Endometrium (tissue), 2 donors: ENCODE data around the gene SHROOM2.
A peak's percentile ranks its signal among the peaks of the same experiment; 100 is the strongest.

ENCODE experiments used
- FAIRE-seq: peaks from 2 replicates; lab custom pipeline; 2012; peaks lifted over from hg19 to GRCh38; lab: Jason Lieb, UNC
- donor health status: control.
- donor health status: control.

The SHROOM2 gene

DNA sequence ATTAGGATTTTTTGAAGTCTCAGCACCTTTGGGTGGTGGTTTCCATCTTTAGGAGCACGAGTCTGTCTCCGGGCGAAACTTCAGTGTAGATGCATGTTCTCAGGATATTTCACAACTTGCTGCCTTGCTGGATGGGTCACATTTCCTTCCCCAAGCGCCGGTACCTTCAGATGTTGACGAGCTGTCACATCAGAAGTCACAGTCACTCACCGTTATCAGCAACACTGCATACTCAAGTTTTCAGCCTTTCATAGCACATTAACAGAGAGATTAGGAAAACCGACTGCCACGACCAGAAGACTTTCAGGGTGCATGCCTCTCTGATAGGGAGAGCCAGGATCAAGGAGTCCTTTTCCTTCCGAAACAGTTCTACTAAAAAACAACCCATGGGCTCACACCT lies 77.8 kb downstream of the SHROOM2 start:
- no peak for FAIRE-seq

- no peak for FAIRE-seq
Observed at GRCh38 chrX:9865804-9866472, 79.7 kb downstream of the SHROOM2 start.

- no peak for FAIRE-seq
Observed at GRCh38 chrX:9866633-9867032, 80.4 kb downstream of the SHROOM2 start.

DNA sequence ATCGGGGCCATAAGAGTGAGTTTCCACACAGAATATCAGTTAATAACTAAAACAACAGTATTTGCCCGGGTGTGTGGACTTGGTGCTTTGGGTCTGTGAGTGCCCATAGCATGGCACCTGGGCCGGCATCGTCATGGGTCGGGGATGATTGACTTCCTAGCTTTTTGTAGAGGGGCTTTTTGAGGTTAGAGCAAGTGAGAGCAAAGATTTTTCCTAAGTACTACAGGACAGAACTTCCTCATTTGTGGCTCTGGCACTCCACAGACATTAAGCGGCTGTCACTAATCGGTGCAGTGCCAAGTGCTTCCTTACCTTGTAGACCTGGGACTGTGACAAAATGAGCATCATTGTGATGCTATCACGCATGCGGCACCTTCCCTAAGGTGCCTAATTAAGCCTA lies 81.0 kb downstream of the SHROOM2 start:
- no peak for FAIRE-seq

- no peak for FAIRE-seq
Observed at GRCh38 chrX:9867753-9868152, 81.5 kb downstream of the SHROOM2 start.

DNA sequence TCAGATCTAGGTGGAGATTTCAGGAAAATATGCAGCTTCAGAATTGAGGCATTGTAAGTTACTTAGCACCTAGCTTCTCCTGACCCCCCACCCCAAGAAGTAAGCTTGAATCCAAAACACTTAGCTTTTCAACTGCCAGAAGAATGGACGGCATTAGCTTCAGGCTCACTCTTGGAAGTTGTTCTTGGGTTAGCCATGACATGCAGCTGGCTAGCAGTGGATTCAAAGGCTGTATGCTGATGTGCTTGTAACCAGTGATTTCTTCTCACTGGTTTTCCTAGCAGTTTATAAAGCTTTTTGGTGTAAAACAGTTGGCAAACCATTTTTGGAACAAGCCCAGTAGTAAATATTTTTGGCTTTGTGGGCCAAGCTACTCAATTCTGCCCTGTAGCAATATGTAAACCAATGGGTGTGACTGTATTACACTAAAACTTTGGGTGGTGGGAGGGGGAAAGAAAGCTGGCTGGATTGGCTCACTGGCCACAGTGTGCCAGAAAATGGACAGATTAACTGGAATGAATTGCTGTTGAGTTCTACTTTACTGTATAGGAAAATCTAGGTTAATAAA lies 85.6 kb downstream of the SHROOM2 start:
- no peak for FAIRE-seq

- no peak for FAIRE-seq
Observed at GRCh38 chrX:9873360-9873759, 87.1 kb downstream of the SHROOM2 start.

- FAIRE-seq: no peak
Observed at GRCh38 chrX:9873952-9874351, 87.7 kb downstream of the SHROOM2 start.

GRCh38 chrX:9874483-9874882 lies 88.3 kb downstream of the SHROOM2 start:
- peak; percentile 23 for FAIRE-seq

DNA sequence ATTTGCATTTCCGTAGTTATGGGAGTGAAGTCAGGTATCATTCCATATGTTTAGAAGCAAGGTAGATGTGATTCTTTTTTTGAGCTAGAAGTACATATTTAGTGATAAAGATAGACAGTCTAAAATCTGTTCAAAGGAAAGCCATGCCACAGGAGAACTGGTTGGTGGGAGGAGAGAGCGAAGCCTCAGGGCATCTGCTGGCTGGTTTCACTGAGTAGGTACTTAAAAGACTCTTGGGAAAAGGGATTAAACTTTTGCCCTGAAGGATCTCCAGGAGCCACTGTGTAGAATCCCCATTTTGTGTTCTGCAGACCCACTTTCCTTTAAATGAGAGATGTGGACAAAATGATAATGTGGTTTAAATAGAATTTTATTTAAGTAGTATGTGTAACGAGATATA lies 89.6 kb downstream of the SHROOM2 start:
- FAIRE-seq: no peak

- FAIRE-seq: no peak
Observed at GRCh38 chrX:9876201-9876600, 90.0 kb downstream of the SHROOM2 start.

- FAIRE-seq: no peak
Observed at GRCh38 chrX:9878146-9878820, 92.1 kb downstream of the SHROOM2 start.

DNA sequence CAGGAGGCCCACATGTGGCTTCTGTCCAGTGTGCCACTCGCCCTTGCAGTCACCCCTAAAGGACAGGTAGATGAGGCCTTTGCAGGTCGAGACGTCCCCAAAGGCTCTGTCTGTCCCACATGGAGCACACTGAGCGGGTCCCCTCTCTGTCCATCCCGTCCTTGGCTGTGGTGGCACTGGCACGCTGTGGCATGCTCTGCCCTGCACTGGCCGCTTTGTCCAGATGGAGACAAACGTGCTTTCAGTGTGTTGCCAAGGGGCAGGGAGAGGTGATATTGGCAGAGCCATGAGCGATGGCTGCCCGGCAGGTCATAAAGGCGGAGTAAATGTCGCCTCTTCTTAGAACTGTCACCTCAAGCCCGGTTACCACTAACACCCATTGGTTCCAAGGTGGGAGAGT lies 94.0 kb downstream of the SHROOM2 start:
- FAIRE-seq: no peak

- no peak for FAIRE-seq
Observed at GRCh38 chrX:9880870-9881269, 94.6 kb downstream of the SHROOM2 start.

- no peak for FAIRE-seq
Observed at GRCh38 chrX:9882669-9883446, 96.6 kb downstream of the SHROOM2 start.

DNA sequence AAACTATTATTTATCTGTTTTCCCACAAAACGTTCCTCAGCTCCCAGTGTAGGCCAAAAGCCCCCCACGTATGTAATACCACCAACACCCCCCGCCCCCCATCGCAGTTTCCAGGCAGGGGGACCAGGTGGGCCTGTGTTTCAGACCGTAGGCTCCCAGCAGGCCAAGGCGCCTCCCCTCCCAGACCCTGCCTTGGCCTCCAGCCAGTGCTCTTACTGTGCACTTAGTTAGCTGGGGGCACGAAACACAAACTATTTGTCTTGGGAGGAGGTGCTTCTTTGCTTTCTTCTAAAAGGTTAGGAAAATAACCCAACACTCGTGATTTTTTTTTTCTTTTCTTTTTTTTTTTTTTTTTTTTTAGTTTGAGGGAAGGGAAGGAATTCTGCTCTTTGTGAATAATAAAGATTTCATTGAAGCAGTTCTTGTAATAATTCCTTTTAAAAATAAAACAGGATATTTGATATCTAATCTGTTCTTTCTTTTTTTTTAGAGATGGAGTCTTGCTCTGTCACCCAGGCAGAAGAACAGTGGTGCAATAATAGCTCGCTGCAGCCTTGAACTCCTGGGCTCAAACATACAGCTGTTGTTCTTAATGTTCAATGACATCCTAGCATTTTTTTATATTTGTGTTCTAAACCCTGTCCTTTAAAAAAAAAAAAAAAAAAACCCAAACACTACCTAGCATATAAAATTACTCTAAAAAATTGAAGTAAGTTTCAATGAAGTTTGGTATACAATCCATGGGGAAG lies 98.0 kb downstream of the SHROOM2 start:
- FAIRE-seq: peak; percentile 61

DNA sequence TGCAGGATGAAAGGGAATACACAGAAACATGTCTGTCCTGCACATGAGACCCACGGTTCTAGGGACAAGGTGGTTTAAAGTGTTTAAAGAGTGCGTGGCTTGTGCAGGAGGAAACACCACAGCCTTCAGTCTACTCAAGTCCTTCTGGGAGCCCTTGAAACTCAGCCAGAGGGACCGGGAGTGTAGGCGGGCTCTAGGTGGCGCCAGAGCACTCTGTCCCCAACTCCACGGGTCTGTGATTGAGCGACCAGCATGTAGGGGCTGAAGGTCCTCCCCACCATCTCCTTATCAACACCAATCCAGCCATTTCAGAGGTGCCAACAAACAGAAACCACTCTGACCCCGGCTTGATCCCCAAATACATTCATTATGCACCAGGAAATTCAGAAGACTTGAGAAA lies 98.9 kb downstream of the SHROOM2 start:
- no peak for FAIRE-seq

DNA sequence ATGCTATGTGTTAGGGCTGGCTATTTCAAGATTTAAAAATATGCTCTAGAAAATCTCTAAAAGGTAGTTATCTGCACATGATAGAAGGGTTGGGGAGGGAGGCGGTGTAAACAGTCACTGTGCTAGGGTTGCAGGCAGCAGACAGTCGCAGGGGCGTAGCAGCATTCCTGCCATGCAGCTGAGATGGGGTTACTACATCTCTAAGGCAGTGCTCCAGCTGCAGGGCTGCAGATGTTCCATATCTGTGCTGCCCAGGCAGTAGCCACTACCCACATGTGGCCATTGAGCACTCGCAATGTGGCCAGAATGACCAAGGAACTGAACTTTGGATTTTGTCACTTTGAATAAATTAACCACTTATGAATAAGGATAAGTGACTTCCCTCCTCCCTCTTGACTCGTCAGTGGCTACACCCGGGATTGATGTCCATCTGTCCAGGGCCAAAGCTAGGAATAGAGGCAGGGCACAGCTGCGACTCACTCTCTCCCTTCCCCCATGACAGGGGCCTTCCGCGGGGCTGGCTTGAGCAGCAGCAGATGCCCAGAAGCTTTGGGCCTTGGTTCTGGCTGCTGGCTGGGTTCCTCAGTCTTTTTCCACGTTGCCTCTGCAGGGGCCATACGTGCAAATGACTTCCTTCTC lies 101.5 kb downstream of the SHROOM2 start:
- FAIRE-seq: no peak

- FAIRE-seq: no peak
Observed at GRCh38 chrX:9888953-9889470, 102.8 kb downstream of the SHROOM2 start.

GRCh38 chrX:9890681-9891091 lies 104.5 kb downstream of the SHROOM2 start:
- FAIRE-seq: no peak

DNA sequence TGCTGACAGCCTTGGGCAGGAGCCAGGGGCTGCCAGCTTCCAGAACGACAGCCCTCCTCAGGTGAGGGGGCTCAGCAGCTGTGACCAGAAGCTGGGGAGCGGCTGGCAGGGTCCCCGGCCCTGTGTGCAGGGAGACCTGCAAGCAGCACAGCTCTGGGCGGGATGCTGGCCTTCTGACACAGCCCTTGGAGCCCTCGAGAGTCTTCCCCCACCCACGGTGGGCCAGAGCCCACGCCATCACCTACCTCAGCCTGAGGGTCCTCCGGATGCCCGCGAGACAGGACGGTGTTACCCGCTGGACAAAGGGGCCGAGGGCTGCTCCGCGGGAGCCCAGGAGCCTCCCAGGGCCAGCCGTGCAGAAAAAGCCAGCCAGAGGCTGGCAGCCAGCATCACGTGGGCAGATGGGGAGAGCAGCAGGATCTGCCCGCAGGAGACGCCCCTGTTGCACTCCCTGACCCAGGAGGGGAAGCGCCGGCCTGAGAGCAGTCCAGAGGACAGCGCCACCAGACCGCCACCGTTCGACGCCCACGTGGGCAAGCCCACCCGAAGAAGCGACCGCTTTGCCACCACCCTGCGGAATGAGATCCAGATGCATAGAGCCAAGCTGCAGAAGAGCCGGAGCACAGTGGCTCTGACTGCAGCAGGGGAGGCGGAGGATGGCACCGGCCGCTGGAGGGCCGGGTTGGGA lies 109.1 kb downstream of the SHROOM2 start:
- FAIRE-seq: no peak
